GM08714 (cell line): ENCODE results near the gene ABHD6.
A peak's percentile ranks its signal among the peaks of the same experiment; 100 is the strongest.
"Not testable (repeated sequence)": the region's sequence is repeated elsewhere in the genome, so short reads cannot be mapped to it uniquely, and the experiment has no call there.

Experiments
- H3K4me3 ChIP-seq: fragments of 200-500 bp; sonication (Bioruptor generic); 2 replicates; pipeline ENCODE4 v1.5.1; 2014; ENCODE audit warnings: mild to moderate bottlenecking, low read length, inconsistent platforms
- ZNF274 ChIP-seq: IDR thresholded peaks from 2 replicates; pipeline ENCODE4 v1.6.1; 2012; ENCODE audit warnings: mild to moderate bottlenecking, low read depth, low read length

The ABHD6 gene

DNA sequence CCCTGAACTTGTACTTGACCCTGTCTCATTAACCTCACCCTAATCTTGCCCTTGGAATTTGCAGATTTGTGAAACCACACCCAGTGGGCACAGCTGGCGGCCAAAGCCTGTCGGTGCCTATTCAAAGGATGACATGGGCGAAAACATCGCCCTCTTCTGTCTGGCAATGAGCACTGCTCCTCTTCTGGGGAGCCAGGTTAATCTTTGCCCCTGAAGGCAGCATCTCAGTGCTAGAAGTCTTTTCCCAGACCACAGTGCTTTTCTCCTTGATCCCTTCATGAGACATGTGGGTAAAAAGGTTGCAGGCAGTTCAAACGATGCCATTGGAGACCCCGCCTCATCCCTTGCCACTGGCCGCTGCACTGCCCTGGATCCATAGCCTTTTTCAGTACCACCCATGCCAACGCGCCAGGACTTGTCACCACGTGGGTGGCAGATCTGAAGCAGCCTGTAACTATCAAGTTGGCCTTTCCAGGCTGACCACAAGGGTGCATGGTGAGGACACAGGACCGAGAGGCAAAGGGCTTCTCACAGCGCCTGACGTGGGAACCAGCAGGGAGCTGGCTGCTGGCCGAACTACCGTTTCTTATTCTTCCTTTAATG, 20.3 kb upstream of the ABHD6 start:
- no peak overlapping the region; the same call in 1 of the 2 replicates for H3K4me3 ChIP-seq
- no peak for TF ChIP-seq ZNF274

DNA sequence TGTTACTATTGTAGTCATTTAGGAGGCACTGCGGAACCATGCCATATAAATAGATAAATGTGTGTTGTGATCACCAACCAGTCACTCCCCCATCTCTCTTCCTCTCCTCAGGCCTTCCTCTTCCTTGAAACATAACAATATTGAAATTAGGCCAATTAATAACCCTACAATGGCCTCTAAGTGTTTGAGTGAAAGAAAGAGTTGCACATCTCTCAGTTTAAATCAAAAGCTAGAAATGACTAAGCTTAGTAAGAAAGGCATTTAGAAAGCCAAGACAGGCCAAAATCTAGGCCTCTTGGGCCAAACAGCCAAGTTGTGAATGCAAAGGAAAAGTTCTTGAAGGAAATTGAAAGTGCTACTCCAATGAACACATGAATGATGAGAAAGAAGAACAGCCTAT, 18.7 kb upstream of the ABHD6 start:
- TF ChIP-seq ZNF274 = no peak
- H3K4me3 ChIP-seq = no peak overlapping the region

- no peak for TF ChIP-seq ZNF274
- H3K4me3 ChIP-seq = no peak overlapping the region
These were observed 15.3 kb upstream of the ABHD6 start for GRCh38 chr3:58222161-58222724.

- TF ChIP-seq ZNF274 = no peak
- H3K4me3 ChIP-seq = no peak overlapping the region
These were observed 13.7 kb upstream of the ABHD6 start for GRCh38 chr3:58223855-58224254.

DNA sequence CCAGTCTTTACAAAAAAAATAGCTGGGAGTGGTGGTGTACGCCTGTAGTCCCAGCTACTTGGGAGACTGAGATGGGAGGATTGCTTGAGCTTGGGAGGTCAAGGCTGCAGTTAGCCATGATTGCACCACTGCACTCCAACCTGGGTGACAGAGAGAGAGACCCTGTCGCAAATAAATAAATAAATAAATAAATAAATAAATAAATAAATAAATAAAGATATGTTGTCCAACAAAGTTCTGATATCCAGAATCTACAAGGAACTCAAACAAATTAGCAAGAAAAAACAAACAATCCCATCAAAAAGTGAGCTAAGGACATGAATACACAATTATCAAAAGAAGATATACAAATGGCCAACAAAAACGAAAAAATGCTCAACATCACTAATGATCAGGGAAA, 9.7 kb upstream of the ABHD6 start:
- H3K4me3 ChIP-seq = not testable (repeated sequence)

DNA sequence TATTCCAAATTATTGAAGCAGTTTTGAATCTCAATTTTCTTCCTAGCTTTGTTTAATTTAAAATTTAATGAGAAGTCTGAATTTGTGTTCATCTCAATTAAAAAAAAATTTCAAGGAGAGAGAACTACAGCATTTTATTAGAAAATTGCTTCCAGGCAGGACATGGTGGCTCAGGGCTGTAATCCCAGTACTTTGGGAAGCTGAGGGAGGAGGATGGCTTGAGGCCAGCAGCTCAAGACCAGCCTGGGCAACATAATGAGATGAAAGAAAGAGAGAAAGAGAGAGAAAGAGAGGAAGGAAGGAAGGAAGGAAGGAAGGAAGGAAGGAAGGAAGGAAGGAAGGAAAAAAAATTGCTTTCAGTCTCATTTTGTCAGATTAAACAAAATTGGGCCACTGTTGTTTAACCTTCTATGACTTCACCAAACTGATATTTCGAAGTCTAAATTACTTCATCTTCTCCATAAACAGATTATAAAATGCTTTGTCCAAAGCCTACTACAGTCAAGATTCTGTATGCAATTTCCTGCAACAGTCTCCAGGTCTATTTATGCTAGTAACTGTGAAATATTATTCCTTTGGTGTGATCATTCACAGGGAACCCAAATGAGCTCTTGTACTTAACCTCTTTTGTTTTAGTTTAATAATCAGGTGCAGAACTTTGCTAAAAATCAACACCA, 6.6 kb upstream of the ABHD6 start:
- no peak for TF ChIP-seq ZNF274
- H3K4me3 ChIP-seq = no peak overlapping the region

- no peak overlapping the region for H3K4me3 ChIP-seq
- no peak for TF ChIP-seq ZNF274
These were observed 5.9 kb upstream of the ABHD6 start for GRCh38 chr3:58231666-58232065.

GRCh38 chr3:58234516-58234931, 3.1 kb upstream of the ABHD6 start:
- no peak for TF ChIP-seq ZNF274
- no peak overlapping the region for H3K4me3 ChIP-seq

- no peak overlapping the region for H3K4me3 ChIP-seq
- no peak for TF ChIP-seq ZNF274
These were observed 1.6 kb upstream of the ABHD6 start for GRCh38 chr3:58235970-58236369.

GRCh38 chr3:58236527-58237237, 910 bp upstream of the ABHD6 start:
- no peak for TF ChIP-seq ZNF274
- peak overlapping the region; percentile 68; the same call in 1 of the 2 replicates for H3K4me3 ChIP-seq

- H3K4me3 ChIP-seq = peak overlapping the region; percentile 80
- TF ChIP-seq ZNF274 = no peak
These were observed 519 bp downstream of the ABHD6 start for GRCh38 chr3:58237941-58238681.

DNA sequence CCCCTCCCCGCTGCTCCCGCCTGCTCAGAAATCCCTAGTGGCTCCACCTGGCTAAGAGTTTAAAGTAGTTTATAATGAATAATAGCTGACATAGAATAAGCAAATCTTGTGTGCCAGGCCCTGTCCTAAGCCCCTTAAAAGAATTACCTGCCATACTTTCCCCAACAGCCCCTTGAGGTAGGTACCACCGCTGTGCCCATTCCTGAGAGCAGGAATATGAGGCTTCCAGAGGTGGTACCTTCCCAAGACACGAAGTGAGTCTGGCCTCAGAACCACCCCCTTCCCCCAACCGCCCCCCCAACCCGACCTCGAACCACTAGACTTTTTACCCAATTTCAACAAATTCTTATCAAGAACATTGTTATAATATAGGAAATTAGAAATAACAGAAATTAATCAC, 1.2 kb downstream of the ABHD6 start:
- TF ChIP-seq ZNF274 = no peak
- H3K4me3 ChIP-seq = peak overlapping the region; percentile 80

DNA sequence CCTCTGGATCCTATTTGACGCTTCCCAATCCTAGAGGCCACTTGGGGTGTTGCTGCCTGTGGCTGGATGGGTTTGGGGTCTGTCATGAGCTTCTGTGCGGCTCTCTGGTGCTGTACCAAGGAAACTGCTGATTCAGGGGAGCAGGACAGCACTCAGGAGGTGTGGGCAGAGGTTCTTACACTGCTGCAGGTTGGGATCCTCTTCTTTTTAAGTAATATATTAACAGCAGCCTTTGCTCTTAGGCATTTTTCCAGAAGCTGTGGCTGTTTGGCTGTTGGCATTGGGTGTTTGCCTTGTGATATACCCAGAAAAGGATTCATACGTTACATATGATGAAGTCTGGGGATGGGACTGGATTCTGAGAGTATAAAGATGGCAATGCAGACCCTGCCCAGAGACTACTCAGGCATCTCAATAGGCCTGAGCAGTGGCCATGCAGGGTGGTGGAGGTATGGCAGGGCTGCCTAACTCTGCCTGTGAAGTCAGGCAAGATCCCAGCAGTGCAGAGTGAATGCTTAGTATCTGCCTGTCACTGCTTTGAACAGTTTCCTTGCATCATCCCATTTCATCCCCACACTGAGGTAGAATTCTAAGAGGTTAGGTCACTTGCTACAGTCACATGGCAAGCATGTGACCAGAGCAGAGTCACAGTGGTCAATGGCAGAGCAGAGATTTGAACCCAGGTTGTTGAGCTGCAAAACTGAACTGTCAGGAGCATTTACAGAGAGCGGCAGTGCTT, 3.9 kb downstream of the ABHD6 start:
- TF ChIP-seq ZNF274 = no peak
- no peak overlapping the region for H3K4me3 ChIP-seq

DNA sequence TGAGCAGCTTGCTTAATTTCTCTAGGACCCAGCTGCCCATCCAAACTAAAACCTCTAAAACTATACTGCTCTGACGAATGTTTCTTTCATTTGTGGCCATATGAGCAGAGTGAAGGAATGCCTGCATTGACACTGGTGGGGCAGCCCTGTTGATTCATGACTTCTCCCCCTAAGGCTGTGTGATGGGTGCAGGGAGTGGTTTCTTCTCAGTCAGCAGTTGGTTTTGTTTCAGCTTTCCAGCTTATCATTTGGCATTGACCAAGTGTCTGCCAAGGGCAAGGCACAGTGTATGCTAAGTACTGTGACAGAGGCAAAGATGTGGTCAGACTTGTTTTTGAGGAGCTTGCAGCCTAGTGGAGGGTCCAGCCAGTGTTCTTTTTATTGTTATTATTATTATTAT, 4.7 kb downstream of the ABHD6 start:
- no peak for TF ChIP-seq ZNF274
- no peak overlapping the region for H3K4me3 ChIP-seq

DNA sequence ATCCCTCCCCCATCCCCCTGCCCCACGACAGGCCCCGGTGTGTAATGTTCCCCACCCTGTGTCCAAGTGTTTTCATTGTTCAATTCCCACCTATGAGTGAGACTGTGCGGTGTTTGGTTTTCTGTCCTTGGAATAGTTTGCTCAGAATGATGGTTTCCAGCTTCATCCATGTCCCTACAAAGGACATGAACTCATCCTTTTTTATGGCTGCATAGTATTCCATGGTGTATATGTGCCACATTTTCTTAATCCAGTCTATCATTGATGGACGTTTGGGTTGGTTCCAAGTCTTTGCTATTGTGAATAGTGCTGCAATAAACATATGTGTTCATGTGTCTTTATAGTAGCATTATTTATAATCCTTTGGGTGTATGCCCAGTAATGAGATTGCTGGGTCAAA, 5.3 kb downstream of the ABHD6 start:
- H3K4me3 ChIP-seq = not testable (repeated sequence)
